CD8-positive, alpha-beta memory T cell (primary cell): ENCODE results near the gene C11orf16. TPM values are rescaled to one million over a fixed set of nuclear protein-coding genes. Genes with fewer than 3 reads are reported as not detected.
"Not testable (repeated sequence)": the region's sequence is repeated elsewhere in the genome, so short reads cannot be mapped to it uniquely, and the experiment has no call there.

ENCODE experiments used
- CTCF ChIA-PET: fragments of 350-600 bp; sonication (Branson Sonifier 250); formaldehyde crosslinking; loops from one replicate; lab custom pipeline; 2021; ENCODE audit warnings: antibody characterized with exemption; lab: Charles Lee
- POLR2A ChIA-PET: fragments of 350-600 bp; sonication (Branson Sonifier 250); formaldehyde crosslinking; loops from one replicate; lab custom pipeline; 2021; ENCODE audit warnings: antibody characterized with exemption; lab: Charles Lee
- DNase-seq, 5 donors: peaks; one replicate each; pipeline versions ENCODE4 v3.0.0 to v3.0.0-alpha.2; 2020 to 2022; ENCODE audit warnings: mixed read lengths in 1 of 5
- H3K27ac ChIP-seq: one replicate; pipeline ENCODE4 v1.7.0; 2013; ENCODE audit warnings: low read depth, mild to moderate bottlenecking, low read length, moderate library complexity
- H3K27me3 ChIP-seq: 2 replicates; pipeline ENCODE4 v1.7.0; 2013; ENCODE audit warnings: low read length, mild to moderate bottlenecking; ENCODE audit not compliant: insufficient read depth, poor library complexity, severe bottlenecking
- H3K36me3 ChIP-seq: 2 replicates; pipeline ENCODE4 v1.7.0; 2013; ENCODE audit warnings: mild to moderate bottlenecking, low read length, moderate library complexity; ENCODE audit not compliant: insufficient read depth
- H3K4me1 ChIP-seq: 2 replicates; pipeline ENCODE4 v1.7.0; 2013; ENCODE audit warnings: mild to moderate bottlenecking, low read length, moderate library complexity; ENCODE audit not compliant: insufficient read depth
- H3K4me3 ChIP-seq: 2 replicates; pipeline ENCODE4 v1.7.0; 2013; ENCODE audit warnings: mild to moderate bottlenecking, low read length
- H3K9me3 ChIP-seq: 2 replicates; pipeline ENCODE4 v1.7.0; 2013; ENCODE audit warnings: mild to moderate bottlenecking, low read length
- H3K27ac Mint-ChIP-seq, 8 donors: one replicate each; pipeline ENCODE4 v1.8.0; 2020 to 2021; ENCODE audit warnings: mixed read lengths in 8 of 8, mild to moderate bottlenecking in 6 of 8, inconsistent platforms in 3 of 8, moderate library complexity in 3 of 8
- H3K27me3 Mint-ChIP-seq, 2 donors: one replicate each; pipeline ENCODE4 v1.8.0; 2020 to 2021; ENCODE audit warnings: mixed read lengths in 2 of 2, mild to moderate bottlenecking in 1 of 2, moderate library complexity in 1 of 2
- H3K36me3 Mint-ChIP-seq, 3 donors: one replicate each; pipeline ENCODE4 v1.8.0; 2020 to 2021; ENCODE audit warnings: mixed read lengths in 3 of 3, inconsistent platforms in 1 of 3, mild to moderate bottlenecking in 1 of 3
- H3K4me1 Mint-ChIP-seq, 3 donors: one replicate each; pipeline ENCODE4 v1.8.0; 2020 to 2021; ENCODE audit warnings: mixed read lengths in 3 of 3, inconsistent platforms in 1 of 3, mild to moderate bottlenecking in 1 of 3
- H3K4me3 Mint-ChIP-seq, 7 donors: one replicate each; pipeline ENCODE4 v1.8.0; 2020 to 2021; ENCODE audit warnings: mixed read lengths in 7 of 7, mild to moderate bottlenecking in 6 of 7, moderate library complexity in 4 of 7, inconsistent platforms in 2 of 7
- H3K9me3 Mint-ChIP-seq, 5 donors: one replicate each; pipeline ENCODE4 v1.8.0; 2020 to 2022; ENCODE audit warnings: mixed read lengths in 5 of 5, mild to moderate bottlenecking in 3 of 5, moderate library complexity in 2 of 5, inconsistent platforms in 1 of 5
- polyA plus RNA-seq: library from polyadenylated mRNA; unstranded; fragments of 300-500 nt; fragmentation: Illumina TruSeq; gene quantifications from one replicate; pipeline ENCODE4 v1.2.3, GENCODE V29; 2021
- total RNA-seq, 2 experiments: library from RNA; stranded (reverse); gene quantifications; one replicate each; pipeline ENCODE4 v1.2.3, GENCODE V29; 2021

The C11orf16 gene
- total and polyA plus RNA-seq, 3 experiments from 2014 or later, result not detected

- H3K36me3 ChIP-seq, result peaks cover 11% of the 10 kb centered on the region
- H3K4me1 Mint-ChIP-seq, result peaks cover 0 to 3% (median 2%) of the 10 kb centered on the region in 3 donors
- H3K4me3 ChIP-seq, result no peak overlapping the region
- no peak for DNase-seq
- no peaks in the 10 kb centered on the region for H3K9me3 ChIP-seq
- CTCF ChIA-PET, result interaction anchor here (1.4 to 1.6 kb wide), 2 partner anchors 10 to 109 kb away, joined by 3 to 4 read pairs; no protein-coding TSS in a partner anchor
- no peak overlapping the region for H3K4me3 Mint-ChIP-seq
- H3K27me3 ChIP-seq, result no peaks in the 10 kb centered on the region
- H3K36me3 Mint-ChIP-seq, result peaks cover 22 to 63% (median 27%) of the 10 kb centered on the region in 3 donors
- no peaks in the 10 kb centered on the region for H3K9me3 Mint-ChIP-seq
- H3K4me1 ChIP-seq, result no peaks in the 10 kb centered on the region
- H3K27ac ChIP-seq, result no peak overlapping the region
- H3K27ac Mint-ChIP-seq, result no peak overlapping the region
- H3K27me3 Mint-ChIP-seq, result peaks cover 0 to 3% of the 10 kb centered on the region in 2 donors
- POLR2A ChIA-PET, result no interaction called here
Measured at GRCh38 chr11:8948886-8949285, 16.1 kb upstream of the C11orf16 start.

- no peak overlapping the region for H3K4me3 ChIP-seq
- Mint-ChIP-seq H3K4me1 (no peaks in the 10 kb centered on the region), H3K4me3 (no peak overlapping the region), H3K36me3 (peaks cover 20 to 48% (median 27%) of the 10 kb centered on the region in 3 donors), H3K27me3 (peaks cover 0 to 4% of the 10 kb centered on the region in 2 donors), H3K27ac (peak overlapping the region in 3 of 8 donors; percentile 14 to 43 (median 32)), H3K9me3 (no peaks in the 10 kb centered on the region)
- ChIA-PET CTCF (interaction anchor here (1.3 kb wide), 1 partner anchor 12 kb away, joined by 4 read pairs; no protein-coding TSS in a partner anchor), POLR2A (no interaction called here)
- no peaks in the 10 kb centered on the region for H3K9me3 ChIP-seq
- H3K36me3 ChIP-seq, result peaks cover 4% of the 10 kb centered on the region
- no peaks in the 10 kb centered on the region for H3K27me3 ChIP-seq
- no peaks in the 10 kb centered on the region for H3K4me1 ChIP-seq
- no peak for DNase-seq
- H3K27ac ChIP-seq, result no peak overlapping the region
Measured at GRCh38 chr11:8947230-8947943, 14.6 kb upstream of the C11orf16 start.

GRCh38 chr11:8942518-8943066 is 9.8 kb upstream of the C11orf16 start, which contains the start of gene ASCL3:
Gene ASCL3 (minus strand): TSS chr11:8943016. CDS start chr11:8938161, 4,855 bp downstream.
- Histone ChIP-seq H3K27me3 (no peaks in the 10 kb centered on the region), H3K4me3 (no peak within 1 kb of the TSS), H3K36me3 (no peaks in the 10 kb centered on the region), H3K9me3 (no peaks in the 10 kb centered on the region), H3K27ac (no peak within 1 kb of the TSS), H3K4me1 (no peaks in the 10 kb centered on the region)
- H3K9me3 Mint-ChIP-seq, result no peaks in the 10 kb centered on the region
- DNase-seq, result no peak
- H3K27ac Mint-ChIP-seq, result no peak within 1 kb of the TSS
- H3K4me1 Mint-ChIP-seq, result no peaks in the 10 kb centered on the region
- H3K27me3 Mint-ChIP-seq, result peaks cover 7 to 15% of the 10 kb centered on the region in 2 donors
- peaks cover 7 to 12% (median 11%) of the 10 kb centered on the region in 3 donors for H3K36me3 Mint-ChIP-seq
- ChIA-PET POLR2A (no interaction called here), CTCF (interaction anchor here (0.9 to 1.2 kb wide), 3 partner anchors 27 to 195 kb away, joined by 3 to 4 read pairs (median 3); no protein-coding TSS in a partner anchor)
- H3K4me3 Mint-ChIP-seq, result no peak within 1 kb of the TSS

GRCh38 chr11:8941341-8942103 is 8.8 kb upstream of the C11orf16 start:
- H3K36me3 ChIP-seq, result no peaks in the 10 kb centered on the region
- Mint-ChIP-seq H3K27me3 (peaks cover 9 to 15% of the 10 kb centered on the region in 2 donors), H3K4me3 (no peak overlapping the region), H3K9me3 (no peaks in the 10 kb centered on the region), H3K27ac (peak overlapping the region in 1 of 8 donors; percentile 55), H3K36me3 (peaks cover 0 to 5% (median 4%) of the 10 kb centered on the region in 3 donors), H3K4me1 (no peaks in the 10 kb centered on the region)
- DNase-seq, result no peak
- CTCF ChIA-PET, result no interaction called here
- no peaks in the 10 kb centered on the region for H3K9me3 ChIP-seq
- no peaks in the 10 kb centered on the region for H3K4me1 ChIP-seq
- no peak overlapping the region for H3K27ac ChIP-seq
- POLR2A ChIA-PET, result interaction anchor here (0.6 kb wide), 1 partner anchor 40 kb away, joined by 3 read pairs; no protein-coding TSS in a partner anchor
- no peak overlapping the region for H3K4me3 ChIP-seq
- no peaks in the 10 kb centered on the region for H3K27me3 ChIP-seq

GRCh38 chr11:8937659-8938058 is 4.9 kb upstream of the C11orf16 start:
- POLR2A ChIA-PET, result no interaction called here
- no peak overlapping the region for H3K4me3 Mint-ChIP-seq

GRCh38 chr11:8937159-8937558 is 4.4 kb upstream of the C11orf16 start:
- H3K9me3 Mint-ChIP-seq, result no peaks in the 10 kb centered on the region
- Histone ChIP-seq H3K9me3 (no peaks in the 10 kb centered on the region), H3K27me3 (no peaks in the 10 kb centered on the region), H3K4me3 (no peak overlapping the region), H3K4me1 (no peaks in the 10 kb centered on the region), H3K36me3 (no peaks in the 10 kb centered on the region), H3K27ac (no peak overlapping the region)
- no peak for DNase-seq
- peaks cover 10 to 12% of the 10 kb centered on the region in 2 donors for H3K27me3 Mint-ChIP-seq
- no peaks in the 10 kb centered on the region for H3K36me3 Mint-ChIP-seq
- POLR2A ChIA-PET, result no interaction called here
- no peak overlapping the region for H3K27ac Mint-ChIP-seq
- CTCF ChIA-PET, result no interaction called here
- no peaks in the 10 kb centered on the region for H3K4me1 Mint-ChIP-seq
- H3K4me3 Mint-ChIP-seq, result no peak overlapping the region

More at GRCh38 chr11:8937659-8938058, 4.9 kb upstream of the C11orf16 start:
- Histone ChIP-seq H3K36me3 (no peaks in the 10 kb centered on the region), H3K4me3 (no peak overlapping the region), H3K27ac (no peak overlapping the region), H3K4me1 (no peaks in the 10 kb centered on the region), H3K9me3 (no peaks in the 10 kb centered on the region), H3K27me3 (no peaks in the 10 kb centered on the region)
- no peak for DNase-seq
- peaks cover 10 to 12% of the 10 kb centered on the region in 2 donors for H3K27me3 Mint-ChIP-seq
- H3K36me3 Mint-ChIP-seq, result no peaks in the 10 kb centered on the region
- H3K9me3 Mint-ChIP-seq, result no peaks in the 10 kb centered on the region
- H3K4me1 Mint-ChIP-seq, result no peaks in the 10 kb centered on the region
- CTCF ChIA-PET, result no interaction called here
- H3K27ac Mint-ChIP-seq, result no peak overlapping the region

- H3K9me3 ChIP-seq, H3K36me3 ChIP-seq, H3K4me1 Mint-ChIP-seq, POLR2A ChIA-PET, H3K27me3 ChIP-seq, H3K9me3 Mint-ChIP-seq, H3K27ac ChIP-seq, DNase-seq, H3K27me3 Mint-ChIP-seq, H3K4me3 ChIP-seq, H3K36me3 Mint-ChIP-seq, H3K4me3 Mint-ChIP-seq, H3K27ac Mint-ChIP-seq, H3K4me1 ChIP-seq: not testable (repeated sequence)
- CTCF ChIA-PET, result interaction anchor here (0.7 to 1.2 kb wide), 2 partner anchors 10 to 21 kb away, joined by 3 to 5 read pairs; no protein-coding TSS in a partner anchor
Measured at GRCh38 chr11:8935789-8936188, 3.0 kb upstream of the C11orf16 start.
